SK-MEL-5 (cell line): Measurements from ENCODE around the gene KSR2. TPM values are rescaled to one million over a fixed set of nuclear protein-coding genes. Genes with fewer than 3 reads are reported as not detected.
"Not testable (repeated sequence)": the region's sequence is repeated elsewhere in the genome, so short reads cannot be mapped to it uniquely, and the experiment has no call there.

Source experiments
- DNase-seq: peaks from one replicate; pipeline ENCODE4 v3.0.0-alpha.2; 2016; ENCODE audit warnings: low read depth, low spot score
- in situ Hi-C: cut with HindIII; loops from 2 replicates; pipeline ENCODE4 v1.10.0; 2016; ENCODE audit warnings: low sequenced_read_pairs, high pct_unique_total_duplicates, low pct_unique_long_range_greater_than_20kb
- total RNA-seq: library from RNA; depleted of rRNA; stranded (reverse); fragments of >200 nt; shearing (Covaris generic); gene quantifications from 2 replicates; pipeline ENCODE4 v1.2.3, GENCODE V29; 2014

KSR2 gene
- total RNA-seq, 1 experiment from 2014 or later: 0.03 TPM

GRCh38 chr12:117809509-117809908, 159.3 kb downstream of the KSR2 start:
- in situ Hi-C loops: no loop called here

GRCh38 chr12:117807946-117808345, 160.8 kb downstream of the KSR2 start:
- in situ Hi-C loops: no loop called here
- no peak for DNase-seq

More at GRCh38 chr12:117809509-117809908, 159.3 kb downstream of the KSR2 start:
- no peak for DNase-seq

- no peak for DNase-seq
- in situ Hi-C loops: no loop called here
Observed at GRCh38 chr12:117807355-117807754, 161.4 kb downstream of the KSR2 start.

GRCh38 chr12:117805865-117806264, 162.9 kb downstream of the KSR2 start:
- in situ Hi-C loops: no loop called here
- DNase-seq: no peak

- in situ Hi-C loops: no loop called here
- no peak for DNase-seq
Observed at GRCh38 chr12:117803001-117803400, 165.8 kb downstream of the KSR2 start.

DNA sequence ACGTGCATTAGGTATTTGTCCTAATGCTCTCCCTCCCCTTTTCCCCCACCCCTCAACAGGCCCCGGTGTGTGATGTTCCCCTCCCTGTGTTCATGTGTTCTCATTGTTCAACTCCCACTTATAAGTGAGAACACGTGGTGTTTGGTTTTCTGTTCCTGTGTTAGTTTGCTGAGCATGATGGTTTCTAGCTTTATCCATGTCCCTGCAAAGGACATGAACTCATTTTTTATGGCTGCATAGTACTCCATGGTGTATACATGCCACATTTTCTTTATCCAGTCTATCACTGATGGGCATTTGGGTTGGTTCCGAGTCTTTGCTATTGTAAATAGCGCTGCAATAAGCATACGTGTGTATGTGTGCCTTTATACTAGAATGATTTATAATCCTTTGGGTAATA, 168.1 kb downstream of the KSR2 start:
- in situ Hi-C loops, DNase-seq: not testable (repeated sequence)

DNA sequence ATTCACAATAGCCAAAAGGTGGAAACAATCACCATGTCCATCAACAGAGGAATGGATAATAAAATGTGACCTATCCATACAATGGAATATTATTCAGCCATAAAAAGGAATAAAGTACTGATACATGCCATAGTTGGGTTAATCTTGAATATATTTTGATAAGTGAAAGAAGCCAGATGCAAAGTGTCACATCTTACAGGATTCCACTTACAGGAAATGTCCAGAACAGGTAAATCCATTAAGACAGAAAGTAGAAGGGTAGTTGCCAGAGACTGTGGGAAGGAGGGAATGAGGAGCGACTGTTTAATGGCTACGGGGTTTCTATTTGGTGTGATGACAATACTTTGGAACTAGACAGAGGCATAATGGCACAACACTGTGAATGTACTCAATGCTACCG, 171.6 kb downstream of the KSR2 start:
- DNase-seq: no peak
- in situ Hi-C loops: no loop called here

DNA sequence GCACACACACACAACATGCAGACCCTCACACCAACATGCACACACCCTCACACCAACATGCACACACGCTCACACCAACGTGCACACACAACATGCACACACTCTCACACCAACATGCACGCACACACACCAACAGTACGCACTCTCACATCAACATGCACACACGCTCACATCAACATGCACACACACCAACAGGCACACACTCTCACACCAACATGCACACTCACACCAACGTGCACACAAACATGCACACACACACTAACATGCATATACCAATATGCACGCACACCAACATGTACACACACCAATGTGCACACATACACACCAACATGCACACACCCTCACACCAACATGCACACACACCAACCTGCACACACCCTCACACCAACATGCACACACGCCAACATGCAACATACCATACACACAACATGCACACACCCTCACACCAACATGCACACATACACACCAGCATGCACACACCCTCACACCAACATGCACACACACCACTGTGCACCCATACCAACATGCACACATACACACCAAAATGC, 175.8 kb downstream of the KSR2 start:
- in situ Hi-C loops: no loop called here
- no peak for DNase-seq

GRCh38 chr12:117792471-117792870, 176.3 kb downstream of the KSR2 start:
- in situ Hi-C loops: no loop called here
- no peak for DNase-seq

GRCh38 chr12:117790948-117791347, 177.8 kb downstream of the KSR2 start:
- no peak for DNase-seq
- in situ Hi-C loops: no loop called here

DNA sequence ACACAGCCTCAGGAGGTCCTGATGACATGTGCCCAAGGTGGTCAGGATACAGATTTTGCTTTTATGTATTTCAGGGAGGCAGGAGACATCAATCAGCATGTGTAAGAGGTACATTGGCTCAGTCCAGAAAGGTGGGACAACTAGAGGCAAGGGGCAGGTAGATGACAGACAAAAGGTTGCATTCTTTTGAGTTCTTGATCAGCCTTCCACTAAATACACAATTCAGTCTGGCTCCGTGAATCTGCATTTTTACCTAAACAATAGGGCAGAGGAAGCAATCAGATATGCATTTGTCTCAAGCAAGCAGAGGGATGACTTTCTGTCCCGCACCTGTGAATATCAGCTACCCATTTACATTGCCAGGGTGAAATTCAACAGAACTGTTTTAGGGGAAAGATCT, 178.6 kb downstream of the KSR2 start:
- no peak for DNase-seq
- in situ Hi-C loops: no loop called here

DNA sequence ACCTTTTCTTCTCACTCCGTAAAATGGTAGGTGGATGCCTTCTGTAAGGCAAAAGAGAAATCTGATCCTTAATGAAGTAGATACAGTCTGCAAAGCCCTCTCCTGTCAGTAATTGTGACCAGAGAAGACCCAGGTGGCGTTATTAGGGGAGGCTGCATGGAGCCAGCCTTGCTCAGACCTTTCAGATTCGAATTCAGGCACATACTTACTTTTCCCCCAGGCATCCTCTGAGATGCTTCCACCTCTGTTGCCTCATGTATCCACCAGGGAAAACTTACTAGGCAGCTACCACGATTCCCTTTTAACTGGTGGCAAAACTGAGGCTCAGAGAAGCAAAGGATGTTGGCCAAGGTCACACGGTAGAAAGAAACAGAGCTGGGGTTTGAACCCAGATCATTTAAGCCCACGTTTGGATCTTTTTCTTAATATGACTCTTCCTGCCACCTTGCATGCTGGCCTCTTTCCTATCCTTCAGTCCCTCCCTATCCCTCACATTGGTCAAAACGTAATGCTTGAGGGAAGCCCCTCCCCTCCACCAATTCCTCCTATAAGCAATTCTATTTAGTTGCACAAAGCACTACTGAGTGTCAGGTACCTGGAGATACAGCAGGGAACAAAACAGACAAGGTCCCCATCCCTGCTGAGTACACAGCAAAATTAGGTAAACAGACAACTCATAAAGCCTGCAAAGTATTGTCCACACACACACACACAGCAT, 179.4 kb downstream of the KSR2 start:
- in situ Hi-C loops: no loop called here
- no peak for DNase-seq

GRCh38 chr12:117778656-117779055, 190.1 kb downstream of the KSR2 start:
- in situ Hi-C loops: no loop called here
- no peak for DNase-seq

DNA sequence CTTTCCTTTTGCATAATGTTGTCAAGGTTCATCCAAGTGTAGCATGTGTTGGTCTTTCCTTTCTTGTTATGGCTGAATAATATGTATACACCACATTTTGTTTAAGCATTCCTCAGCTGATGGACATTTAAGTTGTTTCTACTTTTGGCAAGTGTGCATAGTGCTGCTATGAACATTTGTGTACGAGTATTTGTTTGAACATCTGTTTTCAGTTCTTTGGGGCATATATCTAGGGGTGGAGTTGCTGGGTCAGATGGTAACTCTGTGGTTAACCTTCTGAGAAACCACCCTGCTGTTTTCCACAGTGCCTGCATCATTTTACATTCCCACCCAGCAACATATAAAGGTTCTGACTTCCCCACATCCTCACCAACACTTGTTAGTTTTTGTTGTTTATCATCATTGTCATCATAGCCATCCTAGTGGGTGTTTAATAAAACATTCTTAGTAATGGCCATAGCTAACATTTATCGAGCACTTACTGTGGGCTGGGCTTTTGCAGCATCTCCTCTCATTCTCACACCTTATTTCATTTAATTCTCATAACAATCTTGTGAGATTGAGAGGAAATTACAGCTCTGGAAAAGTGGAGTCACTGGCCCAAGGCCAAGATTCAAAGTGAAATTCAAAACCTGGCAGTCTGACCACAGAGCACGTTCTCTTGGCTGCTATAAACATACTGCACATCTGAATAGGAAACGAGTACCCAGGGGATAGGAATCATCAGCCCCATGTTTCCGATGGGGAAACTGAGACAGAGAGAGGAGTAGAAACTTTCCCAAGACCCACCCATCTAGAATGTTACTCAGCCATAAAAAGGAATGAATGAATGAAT, 193.6 kb downstream of the KSR2 start:
- in situ Hi-C loops: no loop called here
- no peak for DNase-seq

- no peak for DNase-seq
- in situ Hi-C loops: no loop called here
Observed at GRCh38 chr12:117768860-117769259, 199.9 kb downstream of the KSR2 start.

- in situ Hi-C loops: no loop called here
Observed at GRCh38 chr12:117766008-117766407, 202.8 kb downstream of the KSR2 start.

GRCh38 chr12:117762143-117762542, 206.6 kb downstream of the KSR2 start:
- DNase-seq: no peak
- in situ Hi-C loops: no loop called here

More at GRCh38 chr12:117766008-117766407, 202.8 kb downstream of the KSR2 start:
- no peak for DNase-seq

DNA sequence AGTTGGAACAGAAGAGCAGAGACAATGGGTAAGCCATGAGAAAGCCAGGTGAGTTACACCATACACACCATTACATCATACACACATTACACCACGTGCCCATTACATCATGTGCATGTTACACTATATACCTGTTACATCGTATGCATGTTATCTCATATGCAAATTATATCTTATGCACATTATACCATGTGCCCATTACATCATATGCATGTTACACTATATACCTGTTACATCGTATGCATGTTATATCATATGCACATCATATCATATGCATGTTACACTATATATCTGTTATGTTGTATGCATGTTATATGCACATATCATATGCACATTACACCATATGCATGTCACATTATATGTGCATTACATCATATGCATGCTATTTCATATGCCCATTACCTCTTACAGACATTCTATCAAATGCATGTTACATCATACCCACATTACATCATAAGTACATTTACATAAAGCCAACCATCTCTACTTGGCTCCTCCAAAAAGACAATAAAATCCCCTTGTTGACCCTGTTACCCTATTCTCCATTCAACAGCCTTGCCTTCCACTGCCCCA, 207.2 kb downstream of the KSR2 start:
- no peak for DNase-seq
- in situ Hi-C loops: no loop called here
